Measurements from ENCODE around the gene WRAP73.

Gene WRAP73

DNA sequence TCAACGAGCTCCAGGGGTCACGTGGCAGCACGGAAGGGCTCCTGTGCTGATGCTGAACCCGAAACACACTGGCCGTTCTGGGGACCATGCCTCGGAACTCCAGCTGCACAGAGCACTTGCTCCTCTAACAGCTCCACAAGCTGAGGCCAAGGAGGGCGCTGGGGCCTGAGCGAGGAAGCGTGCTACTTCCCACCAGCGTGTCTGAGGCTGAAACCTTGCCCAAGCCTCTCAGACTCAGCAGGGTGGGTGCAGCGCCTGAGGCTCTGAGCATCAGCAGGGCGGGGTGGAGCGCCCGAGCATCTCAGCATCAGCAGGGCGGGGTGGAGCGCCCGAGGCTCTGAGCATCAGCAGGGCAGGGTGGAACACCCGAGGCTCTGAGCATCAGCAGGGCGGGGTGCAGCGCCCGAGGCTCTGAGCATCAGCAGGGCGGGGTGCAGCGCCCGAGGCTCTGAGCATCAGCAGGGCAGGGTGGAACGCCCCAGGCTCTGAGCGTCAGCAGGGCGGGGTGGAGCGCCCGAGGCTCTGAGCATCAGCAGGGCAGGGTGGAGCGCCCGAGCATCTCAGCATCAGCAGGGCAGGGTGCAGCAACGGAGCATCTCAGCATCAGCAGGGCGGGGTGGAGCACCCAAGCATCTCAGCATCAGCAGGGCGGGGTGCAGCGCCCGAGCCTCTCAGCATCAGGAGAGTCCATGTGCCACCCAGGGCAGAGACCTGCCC lies 9.6 kb downstream of the WRAP73 start:
- no peak for DNase-seq (ENCODE audit: low spot score in 2 of 2)
- Histone ChIP-seq H3K27me3 (ENCODE audit: low read depth) (no peaks in the 10 kb centered on the region), H3K36me3 (replicated peaks) (peaks cover 37% of the 10 kb centered on the region), H3K4me3 (no peak overlapping the region), H3K4me1 (no peaks in the 10 kb centered on the region), H3K9me3 (no peaks in the 10 kb centered on the region)
- in situ Hi-C loops (cut with MboI; ENCODE audit: low sequenced_read_pairs), result no loop called here

DNA sequence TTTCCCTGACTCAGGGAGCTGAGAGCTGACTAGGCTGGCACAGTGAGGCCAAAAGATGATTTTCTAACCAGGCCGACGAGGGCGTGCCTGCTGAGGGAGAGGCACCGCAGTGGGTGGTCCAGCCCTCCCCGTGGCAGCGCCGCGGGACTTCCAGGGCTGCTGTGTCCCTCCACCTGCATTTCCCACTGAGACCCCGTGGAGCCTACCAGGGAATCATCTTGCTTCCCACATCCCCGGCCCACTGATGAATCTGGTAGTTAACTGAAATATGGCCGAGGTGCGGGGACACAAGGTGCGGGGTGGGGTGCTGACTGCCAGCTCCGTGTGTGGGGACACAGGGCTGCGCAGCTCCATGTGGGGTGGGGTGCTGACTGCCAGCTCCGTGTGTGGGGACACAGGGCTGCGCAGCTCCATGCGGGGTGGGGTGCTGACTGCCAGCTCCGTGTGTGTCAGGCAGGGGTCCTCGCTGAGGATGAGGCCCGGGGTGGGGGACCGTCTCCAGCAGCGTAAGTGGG lies 10.4 kb downstream of the WRAP73 start:
- Histone ChIP-seq H3K9me3 (no peaks in the 10 kb centered on the region), H3K36me3 (replicated peaks) (peaks cover 40% of the 10 kb centered on the region), H3K27me3 (ENCODE audit: low read depth) (no peaks in the 10 kb centered on the region), H3K4me3 (no peak overlapping the region), H3K4me1 (no peaks in the 10 kb centered on the region)
- in situ Hi-C loops (cut with MboI; ENCODE audit: low sequenced_read_pairs), result no loop called here
- DNase-seq (ENCODE audit: low spot score in 2 of 2), result no peak

DNA sequence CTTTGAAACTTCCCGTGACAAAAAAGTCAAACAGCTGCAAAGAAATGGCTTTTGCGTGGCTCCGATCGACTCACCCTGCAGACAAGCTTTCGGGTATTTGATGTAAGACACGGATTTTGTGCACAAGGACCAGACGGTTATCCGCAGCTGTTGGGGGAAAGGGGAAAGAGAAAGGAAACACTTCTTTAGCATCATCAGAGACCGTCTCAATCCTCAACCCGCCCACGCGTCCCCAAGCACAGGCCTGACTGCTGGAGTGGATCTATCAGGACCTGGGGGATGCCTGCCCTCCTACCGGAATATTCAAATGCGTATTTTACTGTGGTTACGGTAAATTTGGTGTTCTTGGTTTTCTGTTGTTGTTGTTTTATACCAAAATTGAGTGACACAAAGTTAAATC lies 11.2 kb downstream of the WRAP73 start:
- H3K4me1 ChIP-seq, result no peaks in the 10 kb centered on the region
- H3K36me3 ChIP-seq (replicated peaks), result peaks cover 45% of the 10 kb centered on the region
- H3K9me3 ChIP-seq, result no peaks in the 10 kb centered on the region
- DNase-seq (ENCODE audit: low spot score in 2 of 2), result no peak
- H3K4me3 ChIP-seq, result no peak overlapping the region
- in situ Hi-C loops (cut with MboI; ENCODE audit: low sequenced_read_pairs), result no loop called here
- H3K27me3 ChIP-seq (ENCODE audit: low read depth), result no peaks in the 10 kb centered on the region

DNA sequence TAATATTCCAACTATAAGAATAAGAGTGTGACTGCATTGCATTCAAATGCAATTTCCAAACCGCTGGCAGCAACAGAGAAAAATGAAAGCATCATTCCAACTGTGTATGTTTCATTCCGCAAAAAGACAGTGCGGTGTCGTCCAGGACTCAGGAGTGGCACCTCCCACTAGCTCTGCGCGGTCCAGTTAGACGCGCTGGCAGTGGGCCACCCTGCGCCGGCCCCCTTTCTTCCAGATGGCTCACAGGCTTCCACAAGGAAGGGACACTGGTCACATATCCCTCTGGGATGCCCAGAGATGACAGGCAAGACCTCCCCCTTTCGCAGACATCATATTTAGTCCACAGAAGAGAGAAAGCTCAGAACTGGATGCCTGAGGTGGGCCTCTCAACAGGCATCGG lies 11.9 kb downstream of the WRAP73 start:
- peaks cover 48% of the 10 kb centered on the region for H3K36me3 ChIP-seq (replicated peaks)

DNA sequence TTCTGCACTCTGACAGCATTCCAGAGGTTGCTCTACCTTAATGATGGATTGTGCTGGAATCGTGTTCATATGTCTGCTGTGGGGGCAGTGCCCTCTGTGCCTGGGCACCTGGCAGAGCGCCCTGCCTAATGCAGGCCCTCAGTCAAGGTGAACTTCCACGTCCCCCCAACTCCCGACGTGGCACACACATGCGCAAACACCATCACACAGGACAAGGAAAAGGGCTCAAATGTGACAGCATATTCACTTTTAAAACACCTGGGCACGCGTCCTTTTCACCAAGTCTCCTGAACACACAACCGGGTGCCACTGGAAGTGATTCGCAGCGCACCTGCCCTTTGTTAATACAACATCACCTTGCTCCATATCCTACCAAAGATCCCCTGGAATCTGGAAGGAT lies 13.4 kb downstream of the WRAP73 start:
- Histone ChIP-seq H3K9me3 (no peaks in the 10 kb centered on the region), H3K36me3 (replicated peaks) (peaks cover 46% of the 10 kb centered on the region), H3K4me3 (no peak overlapping the region), H3K27me3 (ENCODE audit: low read depth) (no peaks in the 10 kb centered on the region), H3K4me1 (no peaks in the 10 kb centered on the region)
- DNase-seq (ENCODE audit: low spot score in 2 of 2), result no peak
- in situ Hi-C loops (cut with MboI; ENCODE audit: low sequenced_read_pairs), result no loop called here

More for the DNA sequence above, 11.9 kb downstream of the WRAP73 start:
- DNase-seq (ENCODE audit: low spot score in 2 of 2), result no peak
- Histone ChIP-seq H3K4me1 (no peaks in the 10 kb centered on the region), H3K27me3 (ENCODE audit: low read depth) (no peaks in the 10 kb centered on the region), H3K9me3 (no peaks in the 10 kb centered on the region), H3K4me3 (no peak overlapping the region)
- in situ Hi-C loops (cut with MboI; ENCODE audit: low sequenced_read_pairs), result no loop called here

DNA sequence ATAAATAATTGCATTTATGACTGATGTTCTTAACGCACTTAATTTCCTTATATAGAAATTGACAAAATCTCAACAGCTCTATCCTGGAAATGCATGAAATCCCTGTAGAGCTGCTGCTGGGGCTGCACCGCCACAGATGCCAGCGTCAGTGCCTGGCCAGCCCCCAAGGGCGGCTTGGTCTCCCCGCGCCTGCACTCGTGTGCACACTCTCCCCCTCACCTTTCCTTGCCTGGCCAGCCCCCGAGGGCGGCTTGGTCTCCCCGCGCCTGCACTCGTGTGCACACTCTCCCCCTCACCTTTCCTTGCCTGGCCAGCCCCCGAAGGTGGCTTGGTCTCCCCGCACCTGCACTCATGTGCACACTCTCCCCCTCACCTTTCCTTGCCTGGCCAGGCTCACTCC lies 13.8 kb downstream of the WRAP73 start:
- Histone ChIP-seq H3K36me3 (replicated peaks) (peaks cover 46% of the 10 kb centered on the region), H3K9me3 (no peaks in the 10 kb centered on the region), H3K4me3 (no peak overlapping the region), H3K27me3 (ENCODE audit: low read depth) (no peaks in the 10 kb centered on the region), H3K4me1 (no peaks in the 10 kb centered on the region)
- DNase-seq (ENCODE audit: low spot score in 2 of 2), result no peak
- in situ Hi-C loops (cut with MboI; ENCODE audit: low sequenced_read_pairs), result no loop called here

DNA sequence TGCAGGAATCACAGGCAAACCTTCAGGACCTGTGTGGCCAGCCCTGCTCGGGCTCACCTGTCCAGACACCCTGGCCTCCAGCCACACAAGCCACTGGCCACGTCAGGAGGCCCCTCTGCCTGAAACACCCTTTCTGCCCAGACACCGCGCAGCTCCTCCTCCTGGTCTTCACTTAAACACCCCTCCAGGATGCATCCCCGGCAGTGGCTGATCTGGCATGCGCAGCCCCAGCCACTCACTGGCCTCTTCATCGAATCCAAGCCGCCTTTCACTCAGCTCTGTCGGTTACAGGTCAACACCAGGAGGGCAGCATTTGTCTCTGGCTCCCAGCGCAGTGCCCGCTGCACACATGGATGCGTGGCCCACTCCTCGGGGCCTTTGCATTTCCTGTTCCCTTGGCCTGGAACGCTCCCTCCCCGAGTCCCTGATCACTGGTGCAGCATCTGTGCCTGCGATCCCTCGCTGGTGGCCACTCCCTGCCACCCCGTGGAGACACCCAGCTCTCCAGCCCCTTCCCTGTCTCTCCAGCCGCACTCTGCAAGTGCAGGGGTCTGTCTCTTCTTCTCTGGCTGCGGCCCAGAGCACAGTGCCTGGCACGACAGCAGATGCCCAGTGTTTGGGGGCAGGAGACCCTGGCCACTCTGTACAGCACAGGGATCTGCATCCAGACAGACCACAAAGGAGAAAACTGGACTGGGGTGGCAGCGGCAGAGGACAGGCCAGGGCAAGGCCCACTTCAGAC lies 15.7 kb downstream of the WRAP73 start:
- peaks cover 46% of the 10 kb centered on the region for H3K36me3 ChIP-seq (replicated peaks)
- DNase-seq (ENCODE audit: low spot score in 2 of 2), result no peak
- in situ Hi-C loops (cut with MboI; ENCODE audit: low sequenced_read_pairs), result no loop called here
- no peaks in the 10 kb centered on the region for H3K4me1 ChIP-seq
- H3K27me3 ChIP-seq (ENCODE audit: low read depth), result no peaks in the 10 kb centered on the region
- no peak overlapping the region for H3K4me3 ChIP-seq
- no peaks in the 10 kb centered on the region for H3K9me3 ChIP-seq

DNA sequence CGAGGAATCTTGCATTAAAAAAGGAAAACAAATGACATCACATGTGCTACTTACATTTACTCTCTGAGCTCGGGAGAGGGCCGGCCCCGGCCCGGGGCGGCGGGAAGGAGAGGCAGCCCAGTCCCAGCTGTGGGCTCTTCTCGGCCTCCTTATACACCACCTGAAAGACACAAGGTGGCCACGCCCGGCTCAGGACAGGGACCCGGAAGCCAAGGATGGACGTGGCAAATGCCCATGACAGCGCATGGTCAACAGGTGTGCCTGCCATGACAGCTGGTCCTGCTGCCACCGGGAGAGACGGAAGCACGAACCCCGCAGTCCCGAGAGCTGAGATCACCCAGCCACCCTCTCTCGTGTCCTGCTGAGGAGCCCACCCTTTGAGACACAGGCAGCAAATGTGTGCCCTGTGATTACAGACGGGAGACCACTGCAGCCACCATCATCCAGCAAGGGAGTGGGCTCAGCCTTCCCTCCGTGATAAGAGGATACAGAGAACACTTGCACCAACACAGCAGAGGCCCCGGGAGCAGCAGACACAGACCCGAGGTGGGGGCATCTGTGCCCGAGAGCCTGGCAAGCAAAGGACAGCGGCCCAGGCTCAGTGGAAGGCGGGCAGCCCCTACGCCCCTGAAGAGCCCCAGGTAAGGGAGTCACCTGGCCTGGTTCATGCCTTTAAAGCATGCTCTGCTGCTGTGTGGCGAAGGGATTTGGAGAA lies 16.4 kb downstream of the WRAP73 start:
- peaks cover 40% of the 10 kb centered on the region for H3K36me3 ChIP-seq (replicated peaks)
- in situ Hi-C loops (cut with MboI; ENCODE audit: low sequenced_read_pairs), result no loop called here

DNA sequence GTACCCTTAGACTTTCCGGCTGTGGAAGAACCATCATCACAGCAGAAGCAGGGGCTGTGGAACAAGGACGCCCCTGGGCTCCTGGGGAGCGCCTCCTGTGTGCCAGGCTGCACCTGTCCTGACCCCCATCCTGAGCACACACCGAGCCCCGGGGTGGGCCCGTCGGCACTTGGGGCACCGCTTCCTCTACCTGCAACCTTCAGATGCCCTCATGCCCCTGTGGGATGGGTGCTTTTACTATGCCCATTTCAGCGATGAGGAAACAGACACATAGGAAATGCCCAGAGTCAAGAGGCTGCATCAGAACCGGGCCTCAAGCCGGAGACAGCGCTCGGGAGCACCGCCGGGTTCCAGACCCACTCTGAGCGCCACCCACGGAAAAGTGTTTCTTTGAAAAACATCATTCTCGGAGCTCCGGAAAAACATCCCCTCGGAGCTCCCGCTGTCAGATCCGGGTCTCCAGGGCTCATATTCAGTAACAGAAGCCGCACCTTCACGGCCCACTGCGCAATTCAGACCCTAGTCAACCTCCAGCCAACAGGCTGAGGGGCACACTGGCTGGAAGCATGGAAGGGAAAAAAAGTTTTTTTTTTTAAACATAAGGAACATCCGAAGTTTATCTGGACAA lies 17.1 kb downstream of the WRAP73 start:
- Histone ChIP-seq H3K36me3 (replicated peaks) (peaks cover 35% of the 10 kb centered on the region), H3K4me3 (no peak overlapping the region), H3K9me3 (no peaks in the 10 kb centered on the region), H3K4me1 (no peaks in the 10 kb centered on the region), H3K27me3 (ENCODE audit: low read depth) (no peaks in the 10 kb centered on the region)
- no peak for DNase-seq (ENCODE audit: low spot score in 2 of 2)
- in situ Hi-C loops (cut with MboI; ENCODE audit: low sequenced_read_pairs), result no loop called here

More for the DNA sequence above, 16.4 kb downstream of the WRAP73 start:
- Histone ChIP-seq H3K4me1 (no peaks in the 10 kb centered on the region), H3K4me3 (no peak overlapping the region), H3K9me3 (no peaks in the 10 kb centered on the region), H3K27me3 (ENCODE audit: low read depth) (no peaks in the 10 kb centered on the region)
- no peak for DNase-seq (ENCODE audit: low spot score in 2 of 2)

DNA sequence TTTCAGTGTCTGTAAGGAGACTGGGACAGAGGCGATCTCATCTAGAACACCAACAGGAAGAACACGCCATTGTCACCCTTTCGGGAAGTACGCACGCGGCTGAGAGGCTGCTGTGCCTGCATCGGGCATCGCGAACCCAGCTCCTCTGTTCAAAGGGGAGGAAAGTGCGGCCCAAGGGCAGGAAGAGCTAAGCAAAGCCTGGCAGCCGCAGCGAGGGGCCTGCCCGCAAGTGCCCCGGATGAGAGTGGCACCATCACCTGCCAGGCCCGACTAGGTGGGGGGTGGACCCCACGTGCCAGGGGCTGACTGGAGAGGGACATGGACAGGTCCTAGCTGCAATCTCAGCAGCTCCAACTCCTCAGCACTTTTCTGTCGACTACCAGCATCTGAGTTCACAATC lies 17.6 kb downstream of the WRAP73 start:
- Histone ChIP-seq H3K4me1 (no peaks in the 10 kb centered on the region), H3K4me3 (no peak overlapping the region), H3K9me3 (no peaks in the 10 kb centered on the region), H3K36me3 (replicated peaks) (peaks cover 34% of the 10 kb centered on the region), H3K27me3 (ENCODE audit: low read depth) (no peaks in the 10 kb centered on the region)
- DNase-seq (ENCODE audit: low spot score in 2 of 2), result no peak
- in situ Hi-C loops (cut with MboI; ENCODE audit: low sequenced_read_pairs), result no loop called here

DNA sequence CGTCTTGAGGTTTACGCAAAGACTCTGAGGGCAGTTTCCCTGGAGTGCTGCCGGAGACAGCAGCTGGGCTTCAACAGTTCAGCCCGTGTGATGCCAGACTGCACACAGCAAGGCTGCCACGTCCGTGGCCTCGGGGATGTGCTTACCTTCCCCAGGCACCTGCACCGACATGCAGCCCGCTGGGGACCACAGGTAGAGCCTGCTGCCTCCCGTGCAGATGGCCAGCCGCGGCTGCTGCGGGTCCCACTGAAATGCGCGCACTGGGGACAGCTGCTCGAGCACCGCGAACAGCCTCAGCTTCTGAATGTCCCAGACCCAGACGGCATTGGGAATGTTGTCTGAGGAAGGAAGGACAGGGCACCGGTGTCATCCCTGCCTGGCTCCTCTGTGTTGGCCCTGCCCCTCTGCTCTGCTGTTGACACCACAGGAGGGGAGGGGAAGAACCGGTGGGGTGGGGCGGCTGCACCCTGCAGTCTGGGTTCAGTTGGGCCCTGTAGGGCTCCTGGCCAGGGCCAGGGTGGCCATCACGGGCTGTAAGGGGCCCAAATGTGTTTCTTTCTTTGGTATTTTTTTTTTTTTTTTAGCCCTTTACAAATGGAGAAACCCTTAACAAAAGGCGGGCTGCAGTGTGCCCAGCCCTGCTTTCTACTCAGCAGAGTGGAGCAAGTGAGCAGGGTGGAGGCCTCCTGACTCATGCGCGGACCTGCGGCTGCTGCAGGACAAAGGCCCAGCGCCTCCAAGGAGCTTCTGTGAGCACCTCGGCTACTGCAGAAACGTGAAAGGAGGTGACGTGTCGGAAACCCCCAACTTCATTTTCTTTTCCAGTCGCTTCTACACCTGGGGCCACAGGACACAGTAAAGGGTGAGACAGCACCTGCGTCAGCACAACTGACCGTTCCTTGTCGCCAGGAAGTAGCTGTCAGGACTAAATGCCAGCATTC lies 18.3 kb downstream of the WRAP73 start:
- no peak for DNase-seq (ENCODE audit: low spot score in 2 of 2)

DNA sequence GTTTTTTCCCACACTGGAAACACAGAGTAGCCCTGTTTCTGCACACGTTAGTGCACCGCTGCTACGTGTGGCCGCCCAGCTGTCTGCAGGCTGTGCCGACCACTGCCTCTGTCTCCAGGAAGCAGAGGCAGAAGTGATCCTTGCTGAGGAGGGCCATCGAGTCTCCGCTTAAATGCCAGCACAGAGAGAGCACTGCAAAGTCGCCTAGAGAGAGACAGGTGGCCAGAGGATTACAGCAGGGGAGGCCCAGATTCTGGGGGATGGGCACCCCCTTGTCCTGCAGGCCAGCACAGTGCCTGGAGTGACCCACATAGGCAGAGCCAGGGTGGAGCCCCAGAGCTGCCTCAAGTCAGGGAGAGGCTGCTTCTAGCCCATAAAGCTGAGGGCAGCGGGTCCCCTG lies 19.0 kb downstream of the WRAP73 start:
- in situ Hi-C loops (cut with MboI; ENCODE audit: low sequenced_read_pairs), result no loop called here
- H3K36me3 ChIP-seq (replicated peaks), result peaks cover 26% of the 10 kb centered on the region
- no peaks in the 10 kb centered on the region for H3K27me3 ChIP-seq (ENCODE audit: low read depth)
- H3K4me1 ChIP-seq, result no peaks in the 10 kb centered on the region
- DNase-seq (ENCODE audit: low spot score in 2 of 2), result no peak
- no peaks in the 10 kb centered on the region for H3K9me3 ChIP-seq
- no peak overlapping the region for H3K4me3 ChIP-seq

More for the DNA sequence above, 18.3 kb downstream of the WRAP73 start:
- H3K36me3 ChIP-seq (replicated peaks), result peaks cover 29% of the 10 kb centered on the region
- H3K4me3 ChIP-seq, result no peak overlapping the region
- H3K4me1 ChIP-seq, result no peaks in the 10 kb centered on the region
- H3K9me3 ChIP-seq, result no peaks in the 10 kb centered on the region
- in situ Hi-C loops (cut with MboI; ENCODE audit: low sequenced_read_pairs), result no loop called here
- H3K27me3 ChIP-seq (ENCODE audit: low read depth), result no peaks in the 10 kb centered on the region

DNA sequence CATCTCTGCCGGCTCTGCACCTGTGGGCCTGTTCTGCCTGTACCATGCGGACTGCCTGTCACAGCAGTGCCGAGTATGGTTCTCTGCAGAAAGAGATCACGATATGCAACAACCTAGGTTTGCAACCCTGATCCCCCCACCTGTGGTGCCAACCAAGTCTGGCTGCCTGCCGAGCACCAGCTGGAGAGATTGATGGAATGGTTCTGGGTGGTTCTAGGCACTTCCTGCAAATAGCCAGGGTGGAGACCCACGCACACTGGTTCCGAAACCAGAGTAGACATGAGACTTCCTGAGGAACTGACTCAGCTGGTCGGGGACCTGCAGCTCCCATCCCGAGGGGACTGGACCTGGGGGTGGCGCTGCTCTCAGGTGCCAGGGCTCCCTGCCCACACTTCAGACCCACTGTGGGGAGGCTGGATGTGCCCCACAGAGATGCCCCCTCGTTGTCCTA lies 19.7 kb downstream of the WRAP73 start:
- in situ Hi-C loops (cut with MboI; ENCODE audit: low sequenced_read_pairs), result no loop called here
- Histone ChIP-seq H3K36me3 (replicated peaks) (peaks cover 20% of the 10 kb centered on the region), H3K27me3 (ENCODE audit: low read depth) (no peaks in the 10 kb centered on the region), H3K4me1 (no peaks in the 10 kb centered on the region), H3K4me3 (no peak overlapping the region), H3K9me3 (no peaks in the 10 kb centered on the region)
- no peak for DNase-seq (ENCODE audit: low spot score in 2 of 2)

Measured in HAP-1 (cell line).